ENCODE data around the gene ANK2.

Gene ANK2

GRCh38 chr4:113394730-113395530 is 345.5 kb downstream of the ANK2 start:
- Histone ChIP-seq H3K9ac (ENCODE audit: low read length) (peak overlapping the region; percentile 21; the same call in 1 of the 2 replicates), H4K20me1 (ENCODE audit: insufficient read depth, low read length) (no peaks in the 10 kb centered on the region), H3K27ac (ENCODE audit: low read depth, low read length, poor library complexity, severe bottlenecking) (no peak overlapping the region), H3K9me2 (ENCODE audit: low read depth, low read length) (no peaks in the 10 kb centered on the region), H3K79me2 (ENCODE audit: insufficient read depth, low read length) (no peaks in the 10 kb centered on the region), H3K4me2 (ENCODE audit: low read length) (peak overlapping the region; percentile 37; the same call in 1 of the 2 replicates), H3K27me3 (ENCODE audit: insufficient read depth, low read length) (no peaks in the 10 kb centered on the region), H3F3A (ENCODE audit: insufficient read depth, low read length) (no peaks in the 10 kb centered on the region), H2AFZ (ENCODE audit: low read length) (no peak overlapping the region), H3K4me3 (ENCODE audit: low read depth, low read length, poor library complexity, severe bottlenecking) (no peak overlapping the region), H3K9me3 (ENCODE audit: low read length) (no peaks in the 10 kb centered on the region), H3K36me3 (ENCODE audit: insufficient read depth, low read length) (no peaks in the 10 kb centered on the region), H3K4me1 (ENCODE audit: insufficient read depth, low read length, severe bottlenecking) (peaks cover 5% of the 10 kb centered on the region)
- TF ChIP-seq CTCF (IDR thresholded peaks at IDR 0.05; ENCODE audit: low read length), result peak; percentile 79
- TF ChIP-seq EZH2 (IDR thresholded peaks at IDR 0.05; ENCODE audit: borderline replicate concordance, low read length), result no peak

GRCh38 chr4:113397114-113397701 is 347.8 kb downstream of the ANK2 start:
- Histone ChIP-seq H3K36me3 (ENCODE audit: insufficient read depth, low read length) (no peaks in the 10 kb centered on the region), H3F3A (ENCODE audit: insufficient read depth, low read length) (no peaks in the 10 kb centered on the region), H3K9ac (ENCODE audit: low read length) (no peak overlapping the region), H4K20me1 (ENCODE audit: insufficient read depth, low read length) (no peaks in the 10 kb centered on the region), H3K27ac (ENCODE audit: low read depth, low read length, poor library complexity, severe bottlenecking) (no peak overlapping the region), H3K9me3 (ENCODE audit: low read length) (no peaks in the 10 kb centered on the region), H3K9me2 (ENCODE audit: low read depth, low read length) (no peaks in the 10 kb centered on the region), H2AFZ (ENCODE audit: low read length) (no peak overlapping the region), H3K79me2 (ENCODE audit: insufficient read depth, low read length) (no peaks in the 10 kb centered on the region), H3K4me3 (ENCODE audit: low read depth, low read length, poor library complexity, severe bottlenecking) (no peak overlapping the region), H3K4me1 (ENCODE audit: insufficient read depth, low read length, severe bottlenecking) (peaks cover 5% of the 10 kb centered on the region), H3K27me3 (ENCODE audit: insufficient read depth, low read length) (no peaks in the 10 kb centered on the region), H3K4me2 (ENCODE audit: low read length) (no peak overlapping the region)
- TF ChIP-seq EZH2 (IDR thresholded peaks at IDR 0.05; ENCODE audit: borderline replicate concordance, low read length) (no peak), CTCF (IDR thresholded peaks at IDR 0.05; ENCODE audit: low read length) (no peak)

- no peaks in the 10 kb centered on the region for H3F3A ChIP-seq (ENCODE audit: insufficient read depth, low read length)
- TF ChIP-seq EZH2 (IDR thresholded peaks at IDR 0.05; ENCODE audit: borderline replicate concordance, low read length), result no peak
- TF ChIP-seq CTCF (IDR thresholded peaks at IDR 0.05; ENCODE audit: low read length), result no peak
- H3K4me1 ChIP-seq (ENCODE audit: insufficient read depth, low read length, severe bottlenecking), result peaks cover 5% of the 10 kb centered on the region
- no peak overlapping the region for H3K4me3 ChIP-seq (ENCODE audit: low read depth, low read length, poor library complexity, severe bottlenecking)
- H3K9me2 ChIP-seq (ENCODE audit: low read depth, low read length), result no peaks in the 10 kb centered on the region
- no peaks in the 10 kb centered on the region for H4K20me1 ChIP-seq (ENCODE audit: insufficient read depth, low read length)
- H2AFZ ChIP-seq (ENCODE audit: low read length), result no peak overlapping the region
- H3K9ac ChIP-seq (ENCODE audit: low read length), result no peak overlapping the region
- no peaks in the 10 kb centered on the region for H3K9me3 ChIP-seq (ENCODE audit: low read length)
- H3K79me2 ChIP-seq (ENCODE audit: insufficient read depth, low read length), result no peaks in the 10 kb centered on the region
- no peaks in the 10 kb centered on the region for H3K27me3 ChIP-seq (ENCODE audit: insufficient read depth, low read length)
- H3K4me2 ChIP-seq (ENCODE audit: low read length), result no peak overlapping the region
- H3K27ac ChIP-seq (ENCODE audit: low read depth, low read length, poor library complexity, severe bottlenecking), result no peak overlapping the region
- H3K36me3 ChIP-seq (ENCODE audit: insufficient read depth, low read length), result no peaks in the 10 kb centered on the region
These were observed 349.1 kb downstream of the ANK2 start for GRCh38 chr4:113398441-113399143.

Measured in OCI-LY1 (cell line).